CD4-positive, alpha-beta T cell treated with Interleukin-1 beta for 1 hour (primary cell): ENCODE data around the gene B3GNT7.
A peak's percentile ranks its signal among the peaks of the same experiment; 100 is the strongest.
"Not testable (repeated sequence)": the region's sequence is repeated elsewhere in the genome, so short reads cannot be mapped to it uniquely, and the experiment has no call there.

Experiments used
- DNase-seq, 2 donors: peaks; one replicate each; pipeline ENCODE4 v3.0.0-alpha.2; 2020 to 2022

The B3GNT7 gene, protein sequence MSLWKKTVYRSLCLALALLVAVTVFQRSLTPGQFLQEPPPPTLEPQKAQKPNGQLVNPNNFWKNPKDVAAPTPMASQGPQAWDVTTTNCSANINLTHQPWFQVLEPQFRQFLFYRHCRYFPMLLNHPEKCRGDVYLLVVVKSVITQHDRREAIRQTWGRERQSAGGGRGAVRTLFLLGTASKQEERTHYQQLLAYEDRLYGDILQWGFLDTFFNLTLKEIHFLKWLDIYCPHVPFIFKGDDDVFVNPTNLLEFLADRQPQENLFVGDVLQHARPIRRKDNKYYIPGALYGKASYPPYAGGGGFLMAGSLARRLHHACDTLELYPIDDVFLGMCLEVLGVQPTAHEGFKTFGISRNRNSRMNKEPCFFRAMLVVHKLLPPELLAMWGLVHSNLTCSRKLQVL

DNA sequence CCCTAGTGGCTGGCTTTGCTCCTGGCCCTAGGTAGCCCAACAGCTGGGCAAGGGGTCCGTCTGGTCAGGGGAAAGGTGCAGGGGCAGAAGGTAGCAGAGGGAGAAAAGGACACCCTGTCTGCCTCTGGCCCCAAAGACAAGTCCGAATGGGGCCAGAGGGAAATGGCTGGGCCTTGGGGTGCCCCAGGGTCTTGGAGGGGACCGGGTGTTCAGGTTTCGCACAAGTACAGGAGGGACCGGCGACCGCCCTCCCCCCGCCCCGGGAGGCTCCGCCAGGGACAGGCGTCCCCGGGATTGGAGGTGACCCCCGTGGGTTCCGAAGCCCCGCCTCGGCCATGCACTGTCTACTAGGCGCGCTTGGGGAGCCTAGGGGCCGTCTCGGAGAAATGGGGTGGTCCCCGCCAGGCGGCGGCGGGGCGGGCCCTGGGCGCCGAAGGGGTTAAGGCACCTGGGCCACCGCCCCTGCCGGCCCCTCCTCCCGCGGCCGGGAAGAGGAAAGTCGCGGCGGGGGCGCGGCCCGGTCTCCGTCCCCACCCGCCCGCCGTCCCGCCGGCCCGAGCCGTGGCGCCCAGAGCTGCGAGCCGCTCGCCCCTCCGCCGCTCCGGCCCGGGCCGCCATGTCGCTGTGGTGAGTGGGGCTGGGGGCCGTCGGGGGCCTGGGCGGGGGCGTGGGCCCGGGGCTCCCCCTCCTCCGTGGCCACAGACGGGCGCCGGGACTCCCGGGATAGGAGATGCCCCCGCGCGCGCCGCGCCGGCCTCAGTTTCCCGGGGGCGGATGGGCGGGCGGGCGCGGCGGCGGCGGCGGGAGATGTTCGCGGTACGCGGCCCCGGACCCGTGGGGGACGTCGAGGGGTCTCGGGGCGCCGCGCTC lies at the start of gene B3GNT7:
Gene B3GNT7, plus strand, starts transcription at position 523 of the 870 bp plus-strand sequence. Its CDS starts 94 bp downstream, at position 617.
- DNase-seq, result peak in 1 of 2 donors; percentile 39

DNA sequence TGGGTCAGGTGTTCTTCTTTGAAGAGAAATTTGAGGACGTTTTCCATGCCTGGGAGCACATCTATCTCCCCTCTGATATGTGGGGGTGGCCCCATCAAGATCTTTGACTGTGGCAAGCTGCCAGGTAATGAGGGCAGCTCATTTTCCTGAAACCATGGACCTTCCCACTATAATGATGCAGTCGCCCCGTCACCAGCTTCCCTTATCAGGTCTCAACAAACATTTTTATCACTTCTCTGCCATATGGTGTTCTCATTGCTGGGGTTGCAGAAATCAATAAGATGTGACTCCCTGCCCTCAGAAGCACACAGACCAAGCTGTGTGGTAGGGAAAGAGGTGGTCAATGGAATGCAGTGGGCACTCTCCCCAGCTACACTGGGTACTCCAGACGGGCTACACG lies 48.4 kb upstream of the B3GNT7 start:
- DNase-seq, result no peak

DNA sequence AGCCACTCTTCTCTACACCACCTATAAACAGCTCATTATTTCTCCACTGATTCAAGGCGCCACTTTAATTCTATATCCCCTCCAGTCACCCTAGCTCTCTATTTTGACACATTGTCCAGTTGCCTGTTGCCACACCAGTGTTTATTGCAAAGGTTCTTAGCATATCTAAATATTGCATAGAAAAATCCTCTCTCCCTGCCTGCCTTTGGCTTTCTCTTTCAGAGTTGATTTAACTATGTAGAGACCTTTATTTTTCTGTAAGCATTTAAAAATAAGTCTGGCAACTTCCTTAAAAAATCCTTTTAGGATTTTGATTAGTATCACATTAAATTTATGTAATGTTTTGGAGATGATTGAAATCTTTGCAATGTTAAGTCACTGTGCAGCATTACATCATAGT lies 47.9 kb upstream of the B3GNT7 start:
- no peak for DNase-seq

DNA sequence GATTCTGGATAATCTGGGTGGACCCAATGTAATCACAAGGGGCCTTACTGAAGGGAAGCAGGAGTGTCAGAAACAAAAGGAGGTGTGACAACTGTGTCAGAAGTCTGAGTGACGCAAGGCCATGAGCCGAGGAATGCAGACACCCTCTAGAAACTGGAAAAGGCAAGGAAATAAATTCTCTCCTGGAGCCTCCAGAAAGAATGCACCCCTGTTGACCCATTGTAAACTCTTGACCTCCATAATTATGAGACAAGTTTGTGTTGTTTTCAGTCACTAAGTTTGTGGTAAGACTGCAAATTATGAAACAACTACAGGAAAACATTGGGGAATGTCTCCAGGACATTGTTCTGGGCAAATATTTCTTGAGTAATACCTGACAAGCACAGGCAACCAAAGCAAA lies 47.3 kb upstream of the B3GNT7 start:
- no peak for DNase-seq

DNA sequence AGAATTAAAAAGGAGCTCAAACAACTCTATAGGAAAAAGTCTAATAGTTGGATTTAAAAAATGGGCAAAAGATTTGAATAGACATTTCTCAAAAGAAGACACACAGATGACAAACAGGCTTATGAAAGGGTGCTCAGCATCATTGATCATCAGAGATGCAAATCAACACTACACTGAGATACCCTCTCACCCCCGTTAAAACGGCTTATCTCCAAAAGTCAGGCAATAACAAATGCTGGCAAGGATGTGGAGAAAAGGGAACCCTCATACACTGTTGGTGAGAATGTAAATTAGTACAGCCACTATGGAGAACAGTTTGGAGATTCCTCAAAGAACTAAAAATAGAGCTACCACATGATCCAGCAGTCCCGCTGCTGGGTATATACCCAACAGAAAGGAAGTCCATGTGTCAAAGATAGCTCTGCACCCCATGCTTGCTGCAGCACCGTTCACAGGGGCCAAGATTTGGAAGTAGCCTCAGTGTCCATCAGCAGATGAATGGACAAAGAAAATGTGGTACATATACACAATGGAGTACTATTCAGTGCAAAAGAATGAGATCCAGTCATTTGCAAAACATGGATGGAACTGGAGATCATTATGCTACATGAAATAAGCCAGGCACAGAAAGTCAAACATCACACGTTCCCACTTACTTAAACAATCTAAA lies 46.7 kb upstream of the B3GNT7 start:
- DNase-seq, result no peak

DNA sequence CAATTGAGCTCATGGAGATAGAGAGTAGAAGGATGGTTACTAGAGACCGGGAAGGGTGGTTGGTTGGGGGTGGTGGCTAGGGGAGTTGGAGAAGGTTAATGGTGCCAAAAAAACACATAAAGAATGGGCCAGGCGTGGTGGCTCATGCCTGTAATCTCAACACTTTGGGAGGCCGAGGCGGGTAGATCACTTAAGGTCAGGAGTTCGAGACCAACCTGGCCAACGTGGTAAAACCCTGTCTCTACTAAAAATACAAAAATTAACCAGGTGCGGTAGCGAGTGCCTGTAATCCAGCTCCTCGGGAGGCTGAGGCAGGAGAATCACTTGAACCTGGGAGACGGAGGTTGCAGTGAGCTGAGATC lies 46.2 kb upstream of the B3GNT7 start:
- not testable (repeated sequence) for DNase-seq

DNA sequence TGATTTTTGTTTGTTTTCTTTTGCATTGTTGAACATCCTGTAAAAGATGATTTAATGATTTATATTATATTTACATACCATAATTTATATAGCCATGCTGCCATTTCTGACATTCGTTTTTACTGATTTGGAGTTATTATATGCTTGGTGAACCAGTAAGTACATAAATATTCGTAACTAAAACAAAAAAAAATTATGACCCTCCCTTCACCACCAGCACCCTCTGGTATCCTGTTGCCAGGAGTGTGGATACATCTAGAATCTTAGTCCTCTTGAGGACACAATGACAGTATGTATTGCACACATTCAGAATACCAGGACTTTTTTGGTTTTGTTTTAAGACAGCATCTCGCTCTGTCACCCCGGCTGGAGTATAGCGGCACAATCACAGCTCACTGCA lies 43.9 kb upstream of the B3GNT7 start:
- DNase-seq, result no peak

DNA sequence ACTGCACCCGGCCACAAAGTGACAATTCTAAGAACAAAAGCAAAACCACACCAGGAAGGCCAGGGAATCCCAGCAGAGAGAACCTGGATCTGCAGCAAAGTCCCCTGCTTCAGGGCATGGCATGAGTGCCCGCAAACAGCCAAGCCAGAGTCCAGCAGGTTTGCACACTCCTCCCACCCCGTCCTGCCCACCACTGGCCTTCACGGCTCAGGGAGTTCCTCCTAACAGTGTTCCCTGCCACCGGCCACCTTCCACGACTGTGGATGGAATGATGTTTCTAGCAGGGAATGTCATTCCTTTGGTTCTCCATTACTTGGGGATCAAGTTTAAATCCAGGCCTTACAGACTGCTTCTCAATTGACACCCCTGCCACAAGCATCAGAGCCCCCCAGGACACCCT lies 42.0 kb upstream of the B3GNT7 start:
- no peak for DNase-seq

DNA sequence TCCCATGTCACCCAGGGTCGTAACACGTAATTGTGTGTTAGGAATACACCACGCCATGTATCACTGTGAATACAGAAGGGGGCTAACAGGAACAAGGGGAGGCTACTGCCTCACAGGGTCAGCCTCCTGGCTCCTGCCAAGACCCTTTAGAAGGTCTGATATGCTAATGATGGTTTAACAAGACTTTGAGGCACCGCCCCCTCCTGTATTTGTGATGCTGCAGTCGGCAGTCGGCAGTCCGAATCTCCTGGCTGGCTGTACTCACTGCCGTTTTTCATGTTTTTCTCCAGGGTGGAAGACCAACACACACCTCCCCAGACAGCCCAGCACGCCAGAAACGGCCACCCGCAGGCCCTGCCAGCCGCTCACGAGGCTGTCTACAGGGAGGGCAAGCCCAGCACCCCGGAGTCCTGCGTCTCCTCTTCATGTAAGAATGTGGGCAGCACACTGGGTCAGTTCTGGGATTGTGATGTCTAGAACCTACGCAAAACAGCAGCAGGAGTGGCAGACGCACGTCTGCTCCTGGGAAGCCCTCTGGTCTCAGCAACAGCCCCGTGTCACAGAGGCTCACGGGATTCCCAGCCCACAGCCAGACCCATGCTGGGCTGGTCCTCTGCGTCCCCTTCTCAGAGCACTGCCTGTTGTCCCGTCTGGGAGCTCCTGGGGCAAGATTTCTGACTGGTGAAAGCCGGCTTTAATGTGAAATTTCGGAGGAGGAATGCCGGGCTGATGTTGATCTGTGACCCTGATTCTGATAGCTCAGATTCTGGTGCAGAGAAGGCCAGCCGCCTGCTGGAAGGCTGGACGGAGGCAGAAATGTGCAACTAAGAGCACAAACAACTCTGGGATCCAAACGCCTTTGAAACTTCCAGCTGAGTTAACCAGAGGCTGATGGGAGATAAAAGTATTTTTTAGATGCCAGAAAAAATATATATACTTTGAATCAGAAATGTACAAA lies 39.7 kb upstream of the B3GNT7 start:
- no peak for DNase-seq

DNA sequence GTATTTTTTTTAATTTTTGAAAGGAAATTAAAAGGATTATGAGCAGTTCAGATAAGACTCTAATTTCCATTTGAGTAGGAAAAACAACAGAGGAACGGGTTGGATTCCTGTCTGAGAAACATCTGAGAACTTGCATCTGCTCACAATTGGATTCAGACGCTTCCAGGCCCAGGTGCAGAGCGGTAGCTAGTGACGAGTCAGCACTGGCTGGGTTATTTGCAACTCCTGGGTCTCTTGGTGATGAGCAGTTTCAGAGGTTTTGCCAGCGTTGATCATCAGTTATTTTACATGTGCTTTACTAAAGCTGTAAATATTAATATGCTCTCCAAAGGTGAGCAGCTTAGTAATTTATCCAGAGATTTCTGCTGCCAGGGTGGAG lies 39.1 kb upstream of the B3GNT7 start:
- DNase-seq, result no peak

DNA sequence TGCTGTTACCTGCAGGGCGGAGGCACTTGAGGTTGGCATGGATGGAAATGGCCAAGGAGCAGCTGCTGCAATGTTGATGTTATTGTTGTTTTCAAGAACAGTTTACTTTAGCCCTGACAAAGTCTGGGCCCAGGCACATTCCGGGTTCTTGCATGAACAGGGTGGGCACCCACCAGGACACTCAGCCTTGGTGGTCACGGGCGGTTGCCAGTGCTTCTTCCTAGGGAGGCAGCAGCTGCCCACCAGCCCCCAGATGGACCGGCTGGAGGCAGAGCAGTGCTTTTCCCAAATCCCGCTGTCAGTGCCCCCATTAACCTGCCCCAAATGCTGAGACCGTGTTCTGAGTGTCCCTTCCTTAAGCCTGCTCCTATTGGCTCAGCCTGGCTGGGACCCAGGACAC lies 38.5 kb upstream of the B3GNT7 start:
- no peak for DNase-seq

DNA sequence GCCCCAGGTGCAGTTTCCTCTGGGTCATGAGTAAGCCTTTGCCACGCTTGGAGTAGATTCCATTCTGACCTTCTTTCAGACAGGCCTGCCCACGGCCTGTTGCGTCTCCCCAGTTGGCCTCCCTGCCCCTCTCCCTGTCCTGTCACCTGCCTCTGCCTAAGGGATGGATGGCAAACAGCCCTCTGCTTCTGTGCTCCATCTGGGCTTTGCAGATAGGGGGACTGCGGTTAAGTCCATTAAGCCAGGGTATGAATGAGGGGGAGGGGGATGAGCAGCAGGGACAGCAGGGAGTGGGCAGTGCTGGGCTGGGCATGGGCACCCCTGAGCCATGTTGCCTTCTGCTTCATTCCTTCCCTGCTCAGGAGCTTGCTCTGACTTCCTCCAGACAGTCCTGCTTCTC lies 37.6 kb upstream of the B3GNT7 start:
- DNase-seq, result no peak

DNA sequence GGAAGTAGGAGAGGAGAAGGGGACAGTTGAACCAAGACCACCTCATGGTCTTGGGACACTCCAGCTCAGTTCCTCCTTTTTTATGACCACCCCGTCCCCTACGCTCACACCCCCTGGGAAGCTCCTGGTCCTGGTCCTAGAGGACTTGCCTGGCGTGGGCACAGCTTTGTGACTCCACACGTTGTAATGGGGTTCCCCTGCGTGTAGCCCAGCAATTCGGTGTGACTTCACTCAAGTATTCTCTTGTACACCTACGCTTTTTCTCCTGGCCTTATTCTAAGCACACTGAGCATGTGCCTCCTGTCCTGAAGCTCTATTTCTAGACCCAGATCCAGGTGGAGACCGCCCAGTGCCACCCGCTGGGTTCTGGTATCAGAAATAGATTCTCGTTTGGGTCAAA lies 36.1 kb upstream of the B3GNT7 start:
- DNase-seq, result no peak

DNA sequence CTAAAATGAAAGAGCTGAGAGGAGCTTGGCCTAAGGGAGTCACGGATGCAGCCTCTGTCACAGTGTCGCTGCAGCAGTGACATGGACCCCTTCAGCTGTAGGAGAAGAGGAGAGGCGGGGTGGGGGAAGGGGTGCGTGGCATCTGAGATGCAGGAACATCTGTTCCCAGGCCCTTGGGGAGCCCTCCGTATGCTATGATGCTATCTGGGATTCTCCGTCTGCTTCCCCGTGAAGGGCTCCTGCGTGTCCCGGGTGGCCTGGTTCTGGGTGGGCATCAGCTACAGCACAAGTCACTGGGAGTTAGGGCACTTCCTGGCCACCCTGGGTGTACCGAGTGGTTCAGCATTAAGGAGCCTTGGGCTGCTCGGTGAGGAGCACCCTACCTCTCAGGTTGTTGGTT lies 35.6 kb upstream of the B3GNT7 start:
- DNase-seq, result no peak

DNA sequence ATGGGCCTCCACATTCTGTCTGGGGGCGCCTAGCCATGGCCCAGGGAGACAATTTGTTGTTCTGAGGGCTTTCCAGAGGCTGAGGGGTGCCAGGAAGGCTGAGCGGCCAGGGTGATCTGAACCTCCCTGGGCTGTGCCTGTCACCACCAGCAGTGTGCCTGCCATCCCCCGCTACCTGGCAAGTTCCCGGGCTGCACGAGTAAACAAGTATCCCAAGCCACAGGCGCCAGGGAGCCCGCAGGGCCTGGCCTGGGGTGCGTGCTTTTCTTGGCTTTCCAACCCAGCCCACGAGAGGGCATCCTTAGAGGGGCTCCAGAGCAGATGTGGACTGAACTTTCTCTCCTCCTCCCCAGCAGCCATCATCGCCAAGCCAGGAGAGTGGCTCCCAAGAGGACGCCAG lies 35.1 kb upstream of the B3GNT7 start:
- DNase-seq, result no peak

DNA sequence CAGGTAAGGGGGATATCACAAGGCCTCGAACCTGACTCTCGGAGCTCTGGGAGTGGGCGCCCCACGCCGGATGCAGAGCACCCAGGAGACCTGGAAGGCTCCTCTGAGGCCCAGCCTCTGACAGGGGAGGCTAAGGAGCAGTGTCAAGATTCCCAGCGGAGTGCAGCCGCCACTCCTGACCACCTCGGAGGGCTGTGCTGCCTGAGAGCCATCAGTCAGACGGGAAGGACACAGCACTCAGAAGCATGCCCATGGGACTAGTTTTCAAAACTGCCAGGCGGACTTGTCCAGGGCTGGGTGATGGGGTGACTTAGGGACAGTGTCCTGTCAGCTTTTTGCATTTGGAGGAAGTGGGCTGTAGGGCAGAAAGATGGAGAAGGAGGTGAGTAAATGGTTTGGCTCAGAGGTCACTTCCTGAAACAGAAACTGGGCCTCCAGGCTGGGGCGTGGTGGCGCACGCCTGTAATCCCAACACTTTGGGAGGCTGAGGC lies 34.6 kb upstream of the B3GNT7 start:
- DNase-seq, result peak in 1 of 2 donors; percentile 13

DNA sequence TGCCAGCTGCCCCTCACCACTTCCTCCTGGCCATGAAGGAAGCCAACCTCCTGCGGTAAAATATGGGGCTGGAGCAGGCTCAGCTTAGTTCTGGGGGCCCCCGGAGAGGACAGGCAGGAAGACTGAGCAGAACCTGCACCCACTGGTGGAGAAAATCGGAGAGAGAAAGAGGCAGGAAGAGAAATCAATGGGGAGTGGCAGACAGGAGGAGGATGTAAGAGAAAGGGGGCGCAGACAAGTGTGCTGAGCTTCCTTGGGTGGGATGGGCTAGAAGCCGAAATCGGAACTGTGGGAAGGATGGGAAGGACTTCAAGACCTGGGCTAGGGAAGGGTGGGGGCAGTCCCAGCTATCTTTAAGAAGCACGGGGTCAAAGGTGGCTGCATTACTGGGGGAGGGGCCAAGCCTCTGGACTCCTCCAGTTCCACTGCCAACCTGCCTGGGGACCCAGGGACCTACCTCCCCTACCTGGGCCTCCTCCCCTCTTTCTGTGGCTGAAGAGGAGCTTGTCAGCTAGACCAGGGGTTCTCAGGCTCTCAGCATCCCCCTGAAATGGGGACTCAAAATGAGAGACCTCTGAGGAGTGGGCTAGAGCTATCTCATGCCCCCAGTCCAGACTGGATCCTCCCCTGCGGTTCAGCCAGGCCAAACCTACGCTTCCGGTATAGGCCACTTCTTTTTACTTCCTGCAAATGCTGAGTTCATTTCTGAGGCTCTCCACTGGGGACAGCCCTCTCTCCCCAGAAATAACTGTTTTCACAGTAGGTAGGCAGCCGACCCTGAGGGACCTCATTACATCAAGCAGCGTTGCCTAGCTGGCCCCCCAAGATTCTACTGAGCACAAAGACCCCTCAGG lies 33.6 kb upstream of the B3GNT7 start:
- DNase-seq, result peak; percentile 14 to 42

DNA sequence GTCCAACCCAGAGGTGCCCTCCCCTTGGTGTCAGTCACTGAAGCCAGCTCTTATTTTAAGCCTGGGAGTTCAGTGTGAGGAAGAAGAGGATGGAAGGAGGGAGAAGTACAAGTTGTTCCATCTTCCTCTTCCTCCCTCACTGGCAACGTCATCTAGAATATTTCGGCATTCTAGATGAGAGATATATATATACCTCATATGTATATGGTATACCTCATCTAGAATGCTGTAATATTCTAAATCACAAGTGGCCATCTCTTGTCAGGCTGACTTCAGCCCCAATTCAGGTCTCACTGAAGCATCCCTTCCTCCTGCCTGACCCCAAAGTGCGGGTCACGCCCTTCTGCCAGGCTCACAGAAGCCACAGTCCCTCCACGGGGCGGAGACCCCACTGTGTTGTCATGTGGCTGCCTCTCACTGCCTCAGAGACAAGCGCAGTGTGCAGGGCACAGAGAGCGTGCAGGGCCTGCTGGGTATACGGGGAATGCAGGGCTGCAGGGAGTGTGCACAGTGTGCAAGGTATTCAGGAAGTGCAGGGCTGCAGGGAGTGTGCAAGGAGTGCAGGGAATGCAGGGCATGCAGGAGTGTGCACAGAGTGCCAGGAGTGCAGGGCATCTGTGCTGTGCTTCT lies 32.8 kb upstream of the B3GNT7 start:
- DNase-seq, result no peak

DNA sequence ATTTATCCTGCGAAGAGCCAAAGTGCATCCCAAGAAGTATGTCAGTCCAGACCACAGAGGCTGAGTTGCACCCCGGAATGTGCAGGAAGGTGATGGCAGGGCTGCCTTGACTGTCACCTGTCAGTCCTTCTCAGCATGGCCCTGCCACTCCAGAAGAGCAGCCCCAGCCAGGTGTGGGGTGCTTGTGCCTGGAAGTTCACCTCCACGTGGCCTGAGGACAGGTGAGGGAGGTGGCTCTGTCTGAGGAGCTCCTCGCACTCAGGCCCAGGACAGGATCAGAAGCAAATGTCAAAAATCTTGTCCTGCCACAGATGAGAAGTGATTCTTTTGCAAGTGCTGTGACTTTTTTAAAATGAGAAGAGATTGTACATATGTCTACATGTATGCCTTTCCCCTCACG lies 31.4 kb upstream of the B3GNT7 start:
- no peak for DNase-seq

DNA sequence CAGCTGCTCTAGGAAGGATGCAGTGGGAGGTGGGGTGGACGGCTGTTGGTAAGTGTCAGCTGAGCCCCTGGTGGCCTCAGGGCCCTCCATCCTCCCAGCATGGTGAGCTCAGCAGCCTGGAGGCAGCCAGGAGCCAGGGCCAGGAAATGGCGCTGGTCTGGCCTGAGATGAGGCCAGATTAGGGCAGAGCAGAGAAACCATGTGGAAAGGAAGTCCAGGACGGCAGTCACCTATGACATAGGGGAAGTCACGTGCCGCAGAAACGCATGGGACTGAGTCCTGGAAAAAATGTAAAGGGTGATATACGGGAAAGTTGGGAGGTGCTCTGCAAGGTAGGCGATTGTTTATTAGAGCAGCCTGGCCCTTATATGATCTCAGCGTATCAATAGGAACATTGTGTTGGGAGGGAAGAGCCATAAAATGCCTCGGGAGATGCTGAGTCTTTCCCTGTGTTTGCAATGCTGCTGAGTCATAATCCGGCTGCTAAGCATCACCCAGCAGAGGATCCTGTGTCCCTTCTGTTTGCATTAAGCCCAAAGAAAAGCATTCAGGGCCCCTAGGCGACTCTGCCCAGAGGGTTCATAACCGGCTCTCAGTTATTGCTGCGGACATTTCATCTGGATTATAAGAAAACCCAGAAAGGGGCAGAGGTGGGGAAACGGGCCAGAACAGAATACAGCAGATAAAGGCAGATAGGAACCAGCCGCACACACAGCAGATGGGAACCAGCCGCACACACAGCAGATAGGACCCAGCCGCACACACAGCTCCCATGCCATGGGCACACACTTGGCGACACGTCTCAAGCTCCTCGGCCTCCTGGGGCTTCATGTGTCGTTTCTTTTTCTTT lies 30.3 kb upstream of the B3GNT7 start:
- no peak for DNase-seq
